ENCODE measurements around the gene C15orf62.
A peak's percentile ranks its signal among the peaks of the same experiment; 100 is the strongest.

The C15orf62 gene

DNA sequence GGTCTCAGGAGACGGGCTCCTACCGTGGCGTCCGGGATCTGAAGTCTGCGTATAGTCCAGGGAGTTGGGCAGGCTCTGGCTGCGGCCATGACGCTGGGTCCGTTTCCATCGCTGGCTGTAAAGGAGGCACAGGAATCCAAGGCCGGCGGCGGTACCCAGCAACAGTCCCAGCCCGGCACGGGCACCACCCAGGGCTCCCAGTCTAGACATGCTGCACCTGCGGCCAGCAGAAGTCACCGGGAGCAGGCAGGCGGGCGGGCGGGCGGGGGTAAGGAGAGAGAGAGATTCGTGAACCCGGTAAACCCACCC, 15.3 kb upstream of the C15orf62 start:
- TF ChIP-seq, protein P1, sequence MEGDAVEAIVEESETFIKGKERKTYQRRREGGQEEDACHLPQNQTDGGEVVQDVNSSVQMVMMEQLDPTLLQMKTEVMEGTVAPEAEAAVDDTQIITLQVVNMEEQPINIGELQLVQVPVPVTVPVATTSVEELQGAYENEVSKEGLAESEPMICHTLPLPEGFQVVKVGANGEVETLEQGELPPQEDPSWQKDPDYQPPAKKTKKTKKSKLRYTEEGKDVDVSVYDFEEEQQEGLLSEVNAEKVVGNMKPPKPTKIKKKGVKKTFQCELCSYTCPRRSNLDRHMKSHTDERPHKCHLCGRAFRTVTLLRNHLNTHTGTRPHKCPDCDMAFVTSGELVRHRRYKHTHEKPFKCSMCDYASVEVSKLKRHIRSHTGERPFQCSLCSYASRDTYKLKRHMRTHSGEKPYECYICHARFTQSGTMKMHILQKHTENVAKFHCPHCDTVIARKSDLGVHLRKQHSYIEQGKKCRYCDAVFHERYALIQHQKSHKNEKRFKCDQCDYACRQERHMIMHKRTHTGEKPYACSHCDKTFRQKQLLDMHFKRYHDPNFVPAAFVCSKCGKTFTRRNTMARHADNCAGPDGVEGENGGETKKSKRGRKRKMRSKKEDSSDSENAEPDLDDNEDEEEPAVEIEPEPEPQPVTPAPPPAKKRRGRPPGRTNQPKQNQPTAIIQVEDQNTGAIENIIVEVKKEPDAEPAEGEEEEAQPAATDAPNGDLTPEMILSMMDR (IDR thresholded peaks at IDR 0.05; ENCODE audit: extremely low read depth, insufficient read depth, missing control alignments), result no peak
- in situ Hi-C loops (cut with MboI; ENCODE audit: low pct_unique_long_range_greater_than_20kb, low sequenced_read_pairs, unreplicated experiment), result no loop called here
- DNase-seq (ENCODE audit: low spot score), result no peak

DNA sequence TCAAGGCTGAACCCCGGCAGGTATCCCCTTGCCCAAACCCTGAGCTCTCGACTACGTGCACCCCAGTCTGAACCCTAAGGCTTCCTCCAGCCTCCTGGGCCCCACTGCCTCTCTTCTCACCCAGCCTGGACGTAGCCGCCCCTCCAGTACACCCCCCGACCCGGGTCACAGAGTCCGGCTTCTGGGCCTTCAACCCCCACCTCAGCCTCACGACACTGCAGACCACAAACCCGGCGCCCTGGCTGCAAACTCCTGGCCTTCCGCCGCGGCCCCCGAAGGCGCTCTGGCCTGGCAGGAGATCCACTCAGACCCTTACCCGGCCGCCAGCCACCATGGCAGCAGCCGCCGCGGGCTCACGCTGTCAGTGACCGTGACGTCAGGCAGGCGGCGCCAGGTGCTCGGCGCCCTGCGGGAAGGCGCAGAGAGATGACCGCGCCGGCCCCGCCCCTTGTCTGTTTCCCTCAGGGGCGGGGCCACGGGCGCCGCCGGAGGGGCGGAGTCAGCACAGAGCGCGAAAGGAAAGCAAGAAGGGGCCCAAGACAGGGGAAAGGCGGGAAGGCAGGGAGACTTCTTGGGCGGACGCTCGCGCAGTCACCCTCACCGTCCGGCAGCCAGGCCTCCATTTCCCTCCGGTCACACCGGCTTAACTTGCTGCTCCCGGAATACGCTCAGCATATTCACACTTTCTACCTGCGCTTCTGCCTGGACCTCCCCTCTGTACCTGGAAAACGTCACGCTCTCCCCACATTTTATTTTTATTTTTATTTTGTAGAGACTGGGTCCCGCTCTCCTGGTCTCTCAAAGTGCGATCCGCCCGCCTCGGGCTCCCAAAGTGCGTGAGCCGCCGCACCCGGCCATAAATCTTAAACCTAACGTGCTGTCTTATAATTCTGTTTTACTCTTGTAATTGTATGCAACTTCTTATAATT, 14.6 kb upstream of the C15orf62 start, which contains the start of gene RMDN3:
TSS of gene RMDN3 (minus strand) at position 372 of the 929 bp plus-strand sequence. CDS start 471 bp downstream, outside the sequence.
- DNase-seq (ENCODE audit: low spot score), result peak; percentile 95
- in situ Hi-C loops (cut with MboI; ENCODE audit: low pct_unique_long_range_greater_than_20kb, low sequenced_read_pairs, unreplicated experiment), result no loop called here
- TF ChIP-seq, protein P1 (IDR thresholded peaks at IDR 0.05; ENCODE audit: extremely low read depth, insufficient read depth, missing control alignments), result no peak

DNA sequence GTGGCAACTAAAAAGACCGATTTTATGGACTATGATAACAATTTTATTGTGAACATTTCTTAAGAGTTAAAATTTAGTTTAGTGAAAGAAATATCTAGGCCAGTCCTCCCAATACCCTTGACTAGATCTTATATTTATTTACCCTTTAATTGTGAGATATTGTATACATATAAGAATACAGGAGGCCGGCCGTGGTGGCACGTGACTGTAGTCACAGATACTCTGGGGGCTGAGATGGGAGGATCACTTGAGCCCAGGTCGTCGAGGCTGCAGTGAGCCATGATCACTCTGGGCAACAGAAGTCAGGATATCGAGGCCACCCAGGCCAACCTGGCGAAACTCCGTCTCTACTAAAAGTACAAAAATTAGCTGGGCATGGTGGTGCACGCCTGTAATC, 14.0 kb upstream of the C15orf62 start:
- TF ChIP-seq, protein P1 (IDR thresholded peaks at IDR 0.05; ENCODE audit: extremely low read depth, insufficient read depth, missing control alignments), result no peak
- in situ Hi-C loops (cut with MboI; ENCODE audit: low pct_unique_long_range_greater_than_20kb, low sequenced_read_pairs, unreplicated experiment), result no loop called here
- no peak for DNase-seq (ENCODE audit: low spot score)

DNA sequence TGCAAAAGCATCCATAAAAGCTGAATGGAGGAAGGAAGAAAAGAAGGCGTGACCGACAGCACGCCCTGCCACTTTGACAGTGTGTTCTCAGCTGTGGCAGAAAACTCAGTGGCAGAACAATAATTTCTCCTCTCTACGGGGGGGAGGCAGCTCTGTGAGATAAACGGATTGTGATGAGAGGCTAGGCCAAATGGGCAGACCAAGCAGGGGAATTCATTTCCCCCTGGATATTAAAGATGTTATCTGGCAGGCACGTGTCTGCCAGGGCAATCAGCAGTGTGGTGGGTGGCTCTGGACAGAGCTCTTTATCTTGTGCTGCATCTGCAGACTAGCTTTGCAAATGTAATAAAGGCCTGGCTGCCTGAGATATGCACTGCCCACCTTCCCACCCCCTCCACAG, 12.8 kb upstream of the C15orf62 start:
- TF ChIP-seq, protein P1 (IDR thresholded peaks at IDR 0.05; ENCODE audit: extremely low read depth, insufficient read depth, missing control alignments), result no peak
- in situ Hi-C loops (cut with MboI; ENCODE audit: low pct_unique_long_range_greater_than_20kb, low sequenced_read_pairs, unreplicated experiment), result no loop called here
- DNase-seq (ENCODE audit: low spot score), result no peak

DNA sequence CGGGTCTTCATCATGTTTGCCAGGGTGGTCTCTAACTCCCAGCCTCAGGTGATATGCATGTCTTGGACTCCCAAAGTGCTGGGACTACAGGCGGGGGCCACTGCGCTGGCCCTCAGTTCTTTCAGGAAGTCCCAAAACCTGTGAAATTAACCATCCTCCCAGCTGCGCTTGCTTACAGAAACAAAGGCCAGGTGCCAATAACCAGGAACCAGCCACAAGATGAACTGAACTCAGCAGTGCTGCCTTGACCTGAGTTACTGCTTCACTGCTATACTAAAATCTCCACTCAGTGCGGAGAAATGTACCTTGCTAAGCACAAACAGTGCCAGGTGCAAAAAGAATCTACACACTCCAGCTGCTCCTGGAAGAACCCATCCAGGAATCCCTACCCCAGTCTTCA, 9.8 kb upstream of the C15orf62 start:
- in situ Hi-C loops (cut with MboI; ENCODE audit: low pct_unique_long_range_greater_than_20kb, low sequenced_read_pairs, unreplicated experiment), result no loop called here
- TF ChIP-seq, protein P1 (IDR thresholded peaks at IDR 0.05; ENCODE audit: extremely low read depth, insufficient read depth, missing control alignments), result no peak
- DNase-seq (ENCODE audit: low spot score), result no peak

DNA sequence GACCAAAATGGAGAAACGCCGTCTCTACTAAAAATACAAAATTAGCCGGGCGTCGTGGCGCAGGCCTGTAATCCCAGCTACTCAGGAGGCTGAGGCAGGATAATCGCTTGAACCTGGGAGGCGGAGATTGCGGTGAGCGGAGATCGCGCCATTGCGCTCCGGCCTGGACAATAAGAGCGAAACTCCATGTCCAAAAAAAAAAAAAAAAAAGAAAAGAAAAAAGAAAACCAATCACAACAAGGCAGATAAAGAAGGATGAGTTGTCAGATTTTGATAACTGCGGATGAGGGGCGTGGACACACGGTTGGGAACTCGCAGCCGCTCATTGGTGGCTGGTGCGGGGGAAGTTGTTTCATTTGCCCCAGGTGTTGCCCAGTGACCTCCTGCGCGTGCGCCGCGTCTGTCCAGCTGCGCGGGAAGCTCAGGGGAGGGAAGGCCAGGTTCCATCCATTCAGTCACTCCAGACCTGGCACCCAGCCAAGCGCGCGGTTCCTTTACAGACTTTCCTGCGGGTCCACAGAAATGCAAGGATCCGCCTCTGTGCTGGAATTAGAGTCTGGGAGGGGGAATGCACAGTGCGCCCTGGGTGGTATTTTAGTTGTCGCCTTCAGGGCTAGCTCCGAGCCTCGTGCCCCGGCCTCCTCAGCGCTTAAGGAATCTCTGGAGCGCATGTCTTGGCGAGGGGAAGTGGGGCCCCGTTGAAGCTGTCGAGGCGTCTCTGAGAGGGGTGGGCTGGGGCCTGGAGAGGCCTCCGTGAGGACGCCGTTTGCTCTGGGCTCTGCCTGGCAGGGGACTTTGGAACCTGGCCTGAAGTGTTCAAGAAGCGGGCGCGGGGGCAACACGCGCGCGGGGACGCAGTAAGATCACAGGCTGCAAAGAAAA, 6.6 kb upstream of the C15orf62 start:
- TF ChIP-seq, protein P1 (IDR thresholded peaks at IDR 0.05; ENCODE audit: extremely low read depth, insufficient read depth, missing control alignments), result no peak

More for the DNA sequence above, 6.6 kb upstream of the C15orf62 start:
- DNase-seq (ENCODE audit: low spot score), result peak; percentile 60
- in situ Hi-C loops (cut with MboI; ENCODE audit: low pct_unique_long_range_greater_than_20kb, low sequenced_read_pairs, unreplicated experiment), result no loop called here
